HG03280 (cell line): ENCODE measurements around the gene LYRM4.

Experiments used
- ATAC-seq: cut with Tn5 transposase; IDR thresholded peaks from one replicate; pipeline ENCODE4 v1.9.1; 2021; ENCODE audit warnings: mild to moderate bottlenecking, moderate library complexity; ENCODE audit not compliant: unreplicated experiment

Gene LYRM4

GRCh38 chr6:5206920-5207561, 53.7 kb downstream of the LYRM4 start:
- no peak for ATAC-seq

GRCh38 chr6:5205877-5206850, 54.6 kb downstream of the LYRM4 start:
- ATAC-seq = no peak

GRCh38 chr6:5205035-5205507, 55.7 kb downstream of the LYRM4 start:
- ATAC-seq = no peak

GRCh38 chr6:5204376-5204775, 56.4 kb downstream of the LYRM4 start:
- ATAC-seq = no peak

- no peak for ATAC-seq
Measured at GRCh38 chr6:5203546-5203945, 57.2 kb downstream of the LYRM4 start.

GRCh38 chr6:5202941-5203340, 57.8 kb downstream of the LYRM4 start:
- ATAC-seq = no peak

- ATAC-seq = no peak
Measured at GRCh38 chr6:5202206-5202605, 58.5 kb downstream of the LYRM4 start.

GRCh38 chr6:5201271-5201670, 59.5 kb downstream of the LYRM4 start:
- no peak for ATAC-seq

- ATAC-seq = no peak
Measured at GRCh38 chr6:5199702-5200101, 61.0 kb downstream of the LYRM4 start.

- no peak for ATAC-seq
Measured at GRCh38 chr6:5199283-5199682, 61.5 kb downstream of the LYRM4 start.

GRCh38 chr6:5197084-5197483, 63.7 kb downstream of the LYRM4 start:
- no peak for ATAC-seq

GRCh38 chr6:5192135-5192794, 68.5 kb downstream of the LYRM4 start:
- no peak for ATAC-seq

- ATAC-seq = no peak
Measured at GRCh38 chr6:5191722-5192121, 69.0 kb downstream of the LYRM4 start.

GRCh38 chr6:5191222-5191621, 69.5 kb downstream of the LYRM4 start:
- ATAC-seq = peak; percentile 68

GRCh38 chr6:5190507-5190906, 70.2 kb downstream of the LYRM4 start:
- ATAC-seq = no peak

GRCh38 chr6:5188646-5189045, 72.1 kb downstream of the LYRM4 start:
- ATAC-seq = no peak

GRCh38 chr6:5184878-5185277, 75.9 kb downstream of the LYRM4 start:
- no peak for ATAC-seq

- ATAC-seq = no peak
Measured at GRCh38 chr6:5184218-5184617, 76.5 kb downstream of the LYRM4 start.

- no peak for ATAC-seq
Measured at GRCh38 chr6:5181510-5182317, 79.0 kb downstream of the LYRM4 start.

- ATAC-seq = no peak
Measured at GRCh38 chr6:5180636-5181035, 80.1 kb downstream of the LYRM4 start.

GRCh38 chr6:5179917-5180316, 80.8 kb downstream of the LYRM4 start:
- no peak for ATAC-seq
